Esophagus squamous epithelium (tissue), 4 donors: ENCODE data around the gene WDR26.

Experiments used
- POLR2A ChIP-seq, 4 donors: fragments of 450-650 bp; IDR thresholded peaks; one replicate each; pipeline ENCODE4 v1.6.1; 2017; ENCODE audit warnings: antibody characterized with exemption in 4 of 4, mild to moderate bottlenecking in 4 of 4, moderate library complexity in 3 of 4
- TF ChIP-seq, protein P1 (sequence below), 6 experiments: fragments of 450-650 bp in 4 of 6; fragments of 200-600 bp in 2 of 6; sonication (generic) in 2 of 6; IDR thresholded peaks; one replicate each; pipeline ENCODE4 v1.5.1; 2016 to 2019; ENCODE audit warnings: antibody characterized with exemption in 6 of 6, mild to moderate bottlenecking in 4 of 6, moderate library complexity in 4 of 6

DNA sequence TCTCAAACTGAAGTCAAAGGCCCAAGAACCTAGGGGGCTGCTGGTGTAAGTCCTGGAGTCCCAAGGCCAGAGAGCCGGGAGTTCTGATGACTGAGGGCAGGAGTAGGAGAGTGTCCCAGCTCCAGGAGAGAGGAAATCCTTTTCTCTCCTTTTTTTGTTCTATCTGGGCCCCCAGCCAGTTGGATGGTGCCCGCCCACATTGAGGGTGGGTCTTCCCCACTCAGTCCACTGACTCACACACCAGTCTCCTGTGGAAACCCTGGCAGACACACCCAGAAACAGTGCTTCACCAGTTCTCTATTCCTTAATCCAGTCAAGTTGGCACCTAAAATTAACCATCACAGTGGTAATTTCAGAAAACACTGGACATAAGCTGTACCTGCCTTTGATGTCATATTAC is 12.7 kb upstream of the WDR26 start:
- TF ChIP-seq POLR2A (IDR thresholded peaks at IDR 0.05): no peak
- TF ChIP-seq, protein P1, sequence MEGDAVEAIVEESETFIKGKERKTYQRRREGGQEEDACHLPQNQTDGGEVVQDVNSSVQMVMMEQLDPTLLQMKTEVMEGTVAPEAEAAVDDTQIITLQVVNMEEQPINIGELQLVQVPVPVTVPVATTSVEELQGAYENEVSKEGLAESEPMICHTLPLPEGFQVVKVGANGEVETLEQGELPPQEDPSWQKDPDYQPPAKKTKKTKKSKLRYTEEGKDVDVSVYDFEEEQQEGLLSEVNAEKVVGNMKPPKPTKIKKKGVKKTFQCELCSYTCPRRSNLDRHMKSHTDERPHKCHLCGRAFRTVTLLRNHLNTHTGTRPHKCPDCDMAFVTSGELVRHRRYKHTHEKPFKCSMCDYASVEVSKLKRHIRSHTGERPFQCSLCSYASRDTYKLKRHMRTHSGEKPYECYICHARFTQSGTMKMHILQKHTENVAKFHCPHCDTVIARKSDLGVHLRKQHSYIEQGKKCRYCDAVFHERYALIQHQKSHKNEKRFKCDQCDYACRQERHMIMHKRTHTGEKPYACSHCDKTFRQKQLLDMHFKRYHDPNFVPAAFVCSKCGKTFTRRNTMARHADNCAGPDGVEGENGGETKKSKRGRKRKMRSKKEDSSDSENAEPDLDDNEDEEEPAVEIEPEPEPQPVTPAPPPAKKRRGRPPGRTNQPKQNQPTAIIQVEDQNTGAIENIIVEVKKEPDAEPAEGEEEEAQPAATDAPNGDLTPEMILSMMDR (IDR thresholded peaks at IDR 0.05): no peak
